Neural cell (in vitro differentiated cells): ENCODE data around the gene B4GALNT3. TPM values are rescaled to one million over a fixed set of nuclear protein-coding genes. Genes with fewer than 3 reads are reported as not detected.

Experiments used
- H2AFZ ChIP-seq: fragments of 200-600, 300-800 bp; sonication (generic), shearing (Covaris generic); 2 replicates; pipeline ENCODE4 v1.6.0; 2014; ENCODE audit warnings: low read depth, mild to moderate bottlenecking, antibody characterized with exemption, low read length, moderate library complexity
- H3F3A ChIP-seq: fragments of 200-600 bp; shearing (Covaris generic); 2 replicates; pipeline ENCODE4 v1.6.1; 2016; ENCODE audit warnings: mild to moderate bottlenecking, moderate library complexity, mixed read lengths, antibody characterized with exemption, low read length; ENCODE audit not compliant: insufficient read depth, poor library complexity, severe bottlenecking
- H3K27ac ChIP-seq: fragments of 200-600, 300-800 bp; sonication (generic), shearing (Covaris generic); 2 replicates; pipeline ENCODE4 v1.5.1; 2014; ENCODE audit warnings: mild to moderate bottlenecking, low read length, moderate library complexity
- H3K27me3 ChIP-seq: fragments of 300-800, 200-600 bp; sonication (generic), shearing (Covaris generic); 2 replicates; pipeline ENCODE4 v1.6.0; 2014; ENCODE audit warnings: mild to moderate bottlenecking, low read depth, low read length, moderate library complexity; ENCODE audit not compliant: insufficient read depth
- H3K36me3 ChIP-seq: fragments of 300-800, 200-600 bp; sonication (generic), shearing (Covaris generic); 2 replicates; pipeline ENCODE4 v1.5.1; 2014; ENCODE audit warnings: mild to moderate bottlenecking, antibody characterized with exemption, low read length, moderate library complexity; ENCODE audit not compliant: insufficient read depth
- H3K4me2 ChIP-seq: fragments of 300-800, 200-600 bp; sonication (generic), shearing (Covaris generic); 2 replicates; pipeline ENCODE4 v1.6.0; 2014; ENCODE audit warnings: mild to moderate bottlenecking, low read length
- H3K4me3 ChIP-seq: fragments of 300-800, 200-600 bp; sonication (generic), shearing (Covaris generic); 2 replicates; pipeline ENCODE4 v1.5.1; 2014; ENCODE audit warnings: mild to moderate bottlenecking, low read length, moderate library complexity
- H3K79me2 ChIP-seq: fragments of 200-600 bp; shearing (Covaris generic); replicated peaks from 2 replicates; pipeline ENCODE4 v1.6.0; 2014; ENCODE audit warnings: mild to moderate bottlenecking, low read length, moderate library complexity; ENCODE audit not compliant: insufficient read depth
- H3K9ac ChIP-seq: fragments of 300-800, 200-600 bp; sonication (generic), shearing (Covaris generic); 2 replicates; pipeline ENCODE4 v1.6.1; 2016; ENCODE audit warnings: mild to moderate bottlenecking, low read length, mixed read lengths
- H3K9me2 ChIP-seq: fragments of 200-600 bp; shearing (Covaris generic); 2 replicates; pipeline ENCODE4 v1.6.1; 2016; ENCODE audit warnings: mild to moderate bottlenecking, low read length, mixed read lengths; ENCODE audit not compliant: insufficient read depth
- H3K9me3 ChIP-seq: fragments of 200-600, 300-800 bp; sonication (generic), shearing (Covaris generic); 2 replicates; pipeline ENCODE4 v1.6.1; 2016; ENCODE audit warnings: mild to moderate bottlenecking, mixed run types, low read length, moderate library complexity, mixed read lengths
- H4K20me1 ChIP-seq: fragments of 200-600 bp; shearing (Covaris generic); 2 replicates; pipeline ENCODE4 v1.6.1; 2016; ENCODE audit warnings: mild to moderate bottlenecking, mixed run types; ENCODE audit not compliant: insufficient read depth
- CTCF ChIP-seq: fragments of 450-650 bp; IDR thresholded peaks from 2 replicates; pipeline ENCODE4 v1.5.1; 2014; ENCODE audit warnings: antibody characterized with exemption, mild to moderate bottlenecking, moderate library complexity; ENCODE audit not compliant: poor library complexity, severe bottlenecking
- EP300 ChIP-seq: fragments of 450-650 bp; conservative IDR thresholded peaks from 2 replicates; pipeline ENCODE4 v1.6.1; 2014; ENCODE audit warnings: antibody characterized with exemption, mild to moderate bottlenecking, moderate library complexity; ENCODE audit not compliant: poor library complexity, severe bottlenecking
- EZH2 ChIP-seq: fragments of 200-600, 300-800 bp; shearing (Covaris generic), sonication (generic); IDR thresholded peaks from 2 replicates; pipeline ENCODE4 v1.6.1; 2014; ENCODE audit warnings: antibody characterized with exemption, low read length, borderline replicate concordance, mild to moderate bottlenecking; ENCODE audit not compliant: insufficient read depth, poor library complexity, severe bottlenecking
- MXI1 ChIP-seq: fragments of 450-650 bp; conservative IDR thresholded peaks from 2 replicates; pipeline ENCODE4 v1.6.1; 2014; ENCODE audit warnings: antibody characterized with exemption, mild to moderate bottlenecking; ENCODE audit not compliant: poor library complexity, severe bottlenecking
- POLR2AphosphoS5 ChIP-seq: IDR thresholded peaks from 2 replicates; pipeline ENCODE4 v1.6.1; 2012
- RAD21 ChIP-seq: fragments of 450-650 bp; conservative IDR thresholded peaks from 2 replicates; pipeline ENCODE4 v1.6.1; 2014; ENCODE audit warnings: antibody characterized with exemption, mild to moderate bottlenecking, moderate library complexity
- REST ChIP-seq: IDR thresholded peaks from 2 replicates; pipeline ENCODE4 v1.6.1; 2012; ENCODE audit warnings: borderline replicate concordance
- SMC3 ChIP-seq: fragments of 450-650 bp; conservative IDR thresholded peaks from 2 replicates; pipeline ENCODE4 v1.6.1; 2014; ENCODE audit warnings: antibody characterized with exemption, mild to moderate bottlenecking, moderate library complexity; ENCODE audit not compliant: poor library complexity
- TAF1 ChIP-seq: IDR thresholded peaks from 2 replicates; pipeline ENCODE4 v1.6.1; 2012; ENCODE audit warnings: low read depth
- polyA plus RNA-seq: library from polyadenylated mRNA; depleted of rRNA; stranded (reverse); fragments of >200 nt; gene quantifications from 2 replicates; pipeline ENCODE4 v1.2.3, GENCODE V29; 2014

The B4GALNT3 gene
- polyA plus RNA-seq, 1 donor from 2014 or later: 6.7 TPM

- Histone ChIP-seq H3K4me2 (no peak overlapping the region), H3K9me2 (no peaks in the 10 kb centered on the region), H4K20me1 (no peaks in the 10 kb centered on the region), H3K27ac (no peak overlapping the region), H3K4me3 (no peak overlapping the region), H3K27me3 (no peaks in the 10 kb centered on the region), H3K36me3 (no peaks in the 10 kb centered on the region), H3F3A (no peaks in the 10 kb centered on the region), H3K9me3 (no peaks in the 10 kb centered on the region), H3K9ac (no peak overlapping the region), H3K79me2 (no peaks in the 10 kb centered on the region), H2AFZ (no peak overlapping the region)
- TF ChIP-seq POLR2AphosphoS5 (no peak), RAD21 (no peak), MXI1 (no peak), SMC3 (no peak), TAF1 (no peak), CTCF (no peak), REST (no peak), EZH2 (no peak), EP300 (no peak)
These were observed 104.1 kb downstream of the B4GALNT3 start for GRCh38 chr12:563787-564298.

GRCh38 chr12:565161-565560 is 105.4 kb downstream of the B4GALNT3 start:
- no peak overlapping the region for H3K9ac ChIP-seq
- H3K27me3 ChIP-seq: no peaks in the 10 kb centered on the region
- no peaks in the 10 kb centered on the region for H3K36me3 ChIP-seq
- H3F3A ChIP-seq: no peaks in the 10 kb centered on the region
- no peak overlapping the region for H3K27ac ChIP-seq
- H3K4me2 ChIP-seq: no peak overlapping the region
- TF ChIP-seq SMC3 (no peak), POLR2AphosphoS5 (no peak)
- no peaks in the 10 kb centered on the region for H4K20me1 ChIP-seq
- no peak overlapping the region for H2AFZ ChIP-seq
- no peaks in the 10 kb centered on the region for H3K9me2 ChIP-seq
- H3K9me3 ChIP-seq: no peaks in the 10 kb centered on the region
- H3K4me3 ChIP-seq: no peak overlapping the region
- no peaks in the 10 kb centered on the region for H3K79me2 ChIP-seq

- no peaks in the 10 kb centered on the region for H3K79me2 ChIP-seq
- no peaks in the 10 kb centered on the region for H4K20me1 ChIP-seq
- H3K4me2 ChIP-seq: no peak overlapping the region
- H3K36me3 ChIP-seq: no peaks in the 10 kb centered on the region
- no peak overlapping the region for H3K9ac ChIP-seq
- H3K9me3 ChIP-seq: no peaks in the 10 kb centered on the region
- H3F3A ChIP-seq: no peaks in the 10 kb centered on the region
- H3K27ac ChIP-seq: no peak overlapping the region
- no peak overlapping the region for H2AFZ ChIP-seq
- no peak overlapping the region for H3K4me3 ChIP-seq
- TF ChIP-seq RAD21: no peak
- TF ChIP-seq EZH2: no peak
- TF ChIP-seq TAF1: no peak
- H3K9me2 ChIP-seq: no peaks in the 10 kb centered on the region
- no peaks in the 10 kb centered on the region for H3K27me3 ChIP-seq
These were observed 105.9 kb downstream of the B4GALNT3 start for GRCh38 chr12:565589-566105.
